ENCODE data around the gene INPP5J. TPM values are rescaled to one million over a fixed set of nuclear protein-coding genes. Genes with fewer than 3 reads are reported as not detected.

INPP5J gene
- total RNA-seq, 1 experiment from 2014 or later: 1.7 TPM

- Histone ChIP-seq H3K27ac (ENCODE audit: low read length) (no peak overlapping the region), H3K9me3 (ENCODE audit: control insufficient read depth, insufficient read depth, low read depth, low read length) (no peaks in the 10 kb centered on the region), H3K27me3 (ENCODE audit: control insufficient read depth, insufficient read depth, low read length) (no peaks in the 10 kb centered on the region), H3K36me3 (ENCODE audit: control insufficient read depth, insufficient read depth, low read length) (no peaks in the 10 kb centered on the region), H3K4me3 (ENCODE audit: low read depth in 2 of 2, low read length in 2 of 2) (no peak overlapping the region), H3K4me1 (ENCODE audit: control insufficient read depth, insufficient read depth, low read length) (no peaks in the 10 kb centered on the region)
- CTCF ChIA-PET: no interaction called here
- ATAC-seq: no peak
- POLR2A ChIA-PET: no interaction called here
- in situ Hi-C loops (cut with HindIII; ENCODE audit: low pct_unique_long_range_greater_than_20kb, low sequenced_read_pairs): no loop called here
- no TSS peak for BruUV-seq (replicated peaks)
- intact Hi-C loops (cut with micrococcal nuclease; ENCODE audit: unreplicated experiment): no loop called here
- no peak for TF ChIP-seq POLR2AphosphoS5 (IDR thresholded peaks at IDR 0.05; ENCODE audit: low read depth, low read length)
- no peak for TF ChIP-seq SIN3A (IDR thresholded peaks at IDR 0.05; ENCODE audit: borderline replicate concordance, insufficient read depth, low read depth, low read length)
- no peak for TF ChIP-seq TCF7L2 (IDR thresholded peaks at IDR 0.05; ENCODE audit: low read depth, low read length)
- TF ChIP-seq REST (IDR thresholded peaks at IDR 0.05; ENCODE audit: insufficient read depth in 1 of 2, low read depth in 2 of 2, low read length in 1 of 2): no peak
- TF ChIP-seq CTCF (IDR thresholded peaks at IDR 0.05): no peak
- DNase-seq (ENCODE audit: low read depth, low spot score): no peak
Measured at GRCh38 chr22:31125521-31126117, 2.9 kb downstream of the INPP5J start.

GRCh38 chr22:31126128-31126868, 3.5 kb downstream of the INPP5J start:
- Histone ChIP-seq H3K4me3 (ENCODE audit: low read depth in 2 of 2, low read length in 2 of 2) (no peak overlapping the region), H3K27ac (ENCODE audit: low read length) (no peak overlapping the region), H3K27me3 (ENCODE audit: control insufficient read depth, insufficient read depth, low read length) (no peaks in the 10 kb centered on the region), H3K9me3 (ENCODE audit: control insufficient read depth, insufficient read depth, low read depth, low read length) (no peaks in the 10 kb centered on the region), H3K4me1 (ENCODE audit: control insufficient read depth, insufficient read depth, low read length) (no peaks in the 10 kb centered on the region), H3K36me3 (ENCODE audit: control insufficient read depth, insufficient read depth, low read length) (no peaks in the 10 kb centered on the region)
- ChIA-PET CTCF (no interaction called here), POLR2A (no interaction called here)
- no peak for DNase-seq (ENCODE audit: low read depth, low spot score)
- TF ChIP-seq CTCF (IDR thresholded peaks at IDR 0.05) (no peak), TCF7L2 (IDR thresholded peaks at IDR 0.05; ENCODE audit: low read depth, low read length) (no peak), REST (IDR thresholded peaks at IDR 0.05; ENCODE audit: insufficient read depth in 1 of 2, low read depth in 2 of 2, low read length in 1 of 2) (no peak), SIN3A (IDR thresholded peaks at IDR 0.05; ENCODE audit: borderline replicate concordance, insufficient read depth, low read depth, low read length) (no peak), POLR2AphosphoS5 (IDR thresholded peaks at IDR 0.05; ENCODE audit: low read depth, low read length) (no peak)
- in situ Hi-C loops (cut with HindIII; ENCODE audit: low pct_unique_long_range_greater_than_20kb, low sequenced_read_pairs): no loop called here
- no TSS peak for BruUV-seq (replicated peaks)
- no peak for ATAC-seq
- intact Hi-C loops (cut with micrococcal nuclease; ENCODE audit: unreplicated experiment): no loop called here

Data from Panc1 (cell line).